Measurements from ENCODE around the gene MCCD1.

MCCD1 gene

DNA sequence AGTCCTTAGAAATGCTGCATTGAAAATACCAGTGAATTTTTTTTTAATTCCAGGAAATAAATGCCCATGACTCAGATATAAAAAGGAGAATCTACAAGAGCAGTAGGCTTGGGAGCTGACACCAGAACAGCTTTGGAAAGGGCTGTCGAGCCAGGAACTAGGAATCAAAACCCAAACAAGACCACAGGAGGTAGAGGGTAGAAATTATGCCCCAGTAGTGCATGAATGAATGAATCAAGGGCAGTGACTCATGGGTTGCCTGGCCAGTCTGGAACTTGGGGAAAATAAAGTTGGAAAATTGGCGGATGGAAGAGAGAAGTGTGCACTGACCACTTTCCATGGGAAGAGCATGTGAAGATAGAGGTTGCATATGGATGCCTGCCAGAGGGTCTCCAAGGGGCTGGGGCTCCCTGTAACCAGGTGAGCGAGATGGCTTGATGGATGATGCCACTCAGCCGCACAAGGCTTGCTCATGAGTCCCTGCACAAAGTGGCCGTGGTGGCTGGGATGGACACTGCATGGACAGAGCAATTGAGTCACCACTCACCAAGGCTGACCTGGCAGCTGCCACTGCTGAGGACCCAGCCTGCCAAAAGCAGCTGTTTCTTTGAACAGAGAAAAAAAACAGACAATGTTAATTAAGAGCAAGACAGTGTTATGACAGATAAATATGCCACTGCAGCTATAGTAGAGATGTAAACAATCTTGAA, 15.2 kb upstream of the MCCD1 start:
- DNase-seq: no peak

DNA sequence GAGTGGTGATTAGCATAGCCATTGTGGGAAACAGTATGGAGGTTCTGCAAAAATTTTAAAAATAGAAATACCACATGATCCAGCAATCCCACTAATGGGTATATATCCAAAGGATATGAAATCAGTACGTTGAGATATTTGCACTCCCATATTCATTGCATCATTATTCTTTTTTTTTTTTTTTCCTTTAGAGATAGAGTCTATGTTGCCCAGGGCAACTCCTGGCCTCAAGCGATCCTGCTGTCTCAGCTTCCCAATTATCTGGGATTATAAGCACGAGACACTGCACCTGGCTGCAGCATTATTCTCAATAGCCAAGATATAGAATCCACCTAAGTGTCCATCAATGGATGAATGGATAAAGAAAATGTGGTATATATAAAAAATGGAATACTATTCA, 6.9 kb upstream of the MCCD1 start:
- no peak for DNase-seq

DNA sequence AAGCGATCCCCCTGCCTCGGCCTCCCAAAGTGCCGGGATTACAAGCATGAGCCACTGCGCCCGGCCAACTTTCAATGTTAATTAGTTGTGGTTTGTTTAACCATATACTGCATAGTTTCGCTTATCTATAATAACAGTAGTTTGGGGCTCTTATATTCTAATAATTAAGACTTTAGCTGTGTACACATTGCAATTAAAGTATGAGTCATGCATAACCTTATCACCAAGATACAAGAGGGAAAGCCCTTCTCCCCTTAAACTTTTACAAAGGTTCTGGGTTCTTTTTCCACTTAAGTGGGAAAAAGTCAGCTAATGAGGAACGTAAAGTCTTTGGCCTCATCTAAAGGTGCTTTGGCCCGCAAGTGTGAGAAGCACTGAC, 3.2 kb upstream of the MCCD1 start:
- no peak for DNase-seq

DNA sequence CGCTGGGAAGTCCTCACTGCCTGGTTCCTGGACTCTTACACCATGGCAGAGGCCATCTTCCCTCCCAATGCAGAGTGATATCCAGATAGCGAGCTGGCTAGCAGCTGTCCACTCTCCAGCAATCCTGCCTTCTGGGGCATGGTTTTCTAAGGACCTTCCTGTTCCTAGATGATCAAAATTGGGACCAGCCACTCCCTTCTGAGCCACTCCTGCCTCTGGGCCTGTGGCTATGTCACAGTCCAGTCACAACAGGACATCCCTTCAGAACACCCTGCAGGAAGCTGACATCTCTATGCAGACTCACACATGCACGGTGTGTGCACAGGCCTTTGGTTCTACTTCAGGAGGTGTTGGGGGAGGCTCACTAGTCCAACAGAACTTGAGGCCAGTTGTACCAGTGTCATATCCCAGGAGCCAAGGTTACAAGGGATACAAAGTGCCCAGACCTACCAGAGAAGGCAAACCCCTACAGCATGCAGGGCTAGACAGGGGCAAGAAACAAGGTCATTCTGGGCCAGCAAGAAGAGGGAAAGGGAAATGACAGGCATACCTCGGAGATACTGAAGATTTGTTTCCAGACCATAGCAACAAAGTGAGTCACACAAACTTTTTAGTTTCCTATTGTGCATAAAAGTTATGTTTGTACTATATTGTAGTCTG, 2.7 kb upstream of the MCCD1 start:
- no peak for DNase-seq

DNA sequence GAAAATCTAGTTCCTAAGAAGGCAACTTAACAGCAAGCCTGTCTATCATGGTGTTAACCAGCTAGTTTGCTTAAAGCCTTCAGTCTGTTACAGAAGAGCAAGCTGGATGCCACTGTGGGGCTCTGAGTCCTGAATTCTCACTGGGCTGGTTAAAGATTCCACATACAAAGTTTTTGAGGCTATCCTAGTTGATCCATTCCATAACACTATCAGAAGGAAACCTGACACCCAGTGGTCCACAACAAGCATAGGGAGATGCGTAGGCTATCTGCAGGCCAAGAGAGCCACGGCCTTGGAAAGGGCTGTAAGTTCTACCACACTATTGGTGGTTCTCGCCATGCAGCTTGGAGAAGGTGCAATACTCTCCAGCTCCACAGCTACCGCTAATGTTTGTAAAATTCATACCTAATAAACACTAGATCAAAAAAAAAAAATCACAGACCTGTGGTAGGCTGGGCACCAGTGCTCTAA, 420 bp upstream of the MCCD1 start:
- DNase-seq: no peak

DNA sequence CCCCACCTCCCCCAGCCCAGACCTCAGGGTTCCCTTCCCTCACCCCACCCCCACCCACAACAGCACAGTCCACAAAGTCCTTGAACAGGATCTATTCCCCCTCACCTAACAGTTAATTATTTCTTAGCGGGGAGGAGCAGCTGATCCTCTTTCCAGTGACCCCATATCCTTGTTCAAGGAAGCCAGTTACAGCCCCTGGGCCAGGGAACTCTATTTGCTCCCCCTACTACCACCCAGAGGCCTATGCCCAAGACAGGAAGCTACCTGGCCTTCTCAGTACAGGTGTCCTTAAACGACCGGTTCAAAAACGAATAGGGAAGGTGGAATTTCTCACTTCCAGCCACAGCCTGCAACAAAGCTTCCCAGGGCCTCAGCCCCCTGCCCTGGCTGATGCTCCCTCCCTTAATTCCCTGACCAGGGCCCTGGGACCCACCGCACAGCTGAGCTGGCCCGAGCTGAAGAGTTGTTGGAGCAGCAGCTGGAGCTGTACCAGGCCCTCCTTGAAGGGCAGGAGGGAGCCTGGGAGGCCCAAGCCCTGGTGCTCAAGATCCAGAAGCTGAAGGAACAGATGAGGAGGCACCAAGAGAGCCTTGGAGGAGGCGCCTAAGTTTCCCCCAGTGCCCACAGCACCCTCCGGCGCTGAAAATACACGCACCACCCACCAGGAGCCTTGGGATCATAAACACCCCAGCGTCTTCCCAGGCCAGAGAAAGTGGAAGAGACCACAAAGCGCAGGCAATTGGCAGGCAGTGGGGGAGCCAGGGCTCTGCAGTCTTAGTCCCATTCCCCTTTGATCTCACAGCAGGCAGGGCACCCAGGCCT, 778 bp downstream of the MCCD1 start:
- no peak for DNase-seq

DNA sequence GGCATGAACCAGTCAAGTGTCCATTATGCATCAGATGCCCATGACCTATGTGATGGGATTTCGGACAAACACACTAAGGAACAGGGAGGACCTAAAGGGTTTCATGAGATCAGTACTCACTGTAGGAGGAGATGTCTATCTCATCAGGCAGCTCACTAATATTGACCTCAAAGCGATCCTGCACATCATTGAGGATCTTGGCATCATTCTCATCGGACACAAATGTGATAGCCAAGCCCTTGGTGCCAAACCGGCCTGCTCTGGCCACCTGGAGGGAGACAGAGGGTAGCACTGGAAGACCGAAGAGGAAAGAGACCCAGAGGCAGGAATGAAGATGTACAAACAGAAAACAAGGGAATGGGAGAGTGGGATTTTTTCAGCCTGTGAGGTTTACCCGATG, 1.9 kb downstream of the MCCD1 start:
- no peak for DNase-seq

DNA sequence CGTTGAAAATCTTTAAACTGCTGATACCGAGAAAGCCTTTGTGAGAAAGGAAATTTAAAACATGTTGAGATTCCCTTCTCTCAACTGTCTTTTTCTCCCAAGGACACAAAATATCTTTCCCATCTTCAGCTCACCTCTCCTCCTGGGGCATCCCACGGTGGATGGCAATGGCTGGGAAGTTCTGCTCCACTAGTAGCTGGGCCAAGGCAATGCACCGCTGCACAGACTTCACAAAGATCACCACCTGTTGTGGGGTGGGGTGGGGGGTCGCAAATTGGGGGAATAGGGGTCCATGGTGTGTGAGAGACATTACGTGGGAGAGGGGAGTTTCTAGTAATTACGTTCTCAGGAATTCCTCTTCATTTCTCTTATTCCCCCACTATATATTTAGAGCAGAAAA, 2.4 kb downstream of the MCCD1 start:
- DNase-seq: no peak

DNA sequence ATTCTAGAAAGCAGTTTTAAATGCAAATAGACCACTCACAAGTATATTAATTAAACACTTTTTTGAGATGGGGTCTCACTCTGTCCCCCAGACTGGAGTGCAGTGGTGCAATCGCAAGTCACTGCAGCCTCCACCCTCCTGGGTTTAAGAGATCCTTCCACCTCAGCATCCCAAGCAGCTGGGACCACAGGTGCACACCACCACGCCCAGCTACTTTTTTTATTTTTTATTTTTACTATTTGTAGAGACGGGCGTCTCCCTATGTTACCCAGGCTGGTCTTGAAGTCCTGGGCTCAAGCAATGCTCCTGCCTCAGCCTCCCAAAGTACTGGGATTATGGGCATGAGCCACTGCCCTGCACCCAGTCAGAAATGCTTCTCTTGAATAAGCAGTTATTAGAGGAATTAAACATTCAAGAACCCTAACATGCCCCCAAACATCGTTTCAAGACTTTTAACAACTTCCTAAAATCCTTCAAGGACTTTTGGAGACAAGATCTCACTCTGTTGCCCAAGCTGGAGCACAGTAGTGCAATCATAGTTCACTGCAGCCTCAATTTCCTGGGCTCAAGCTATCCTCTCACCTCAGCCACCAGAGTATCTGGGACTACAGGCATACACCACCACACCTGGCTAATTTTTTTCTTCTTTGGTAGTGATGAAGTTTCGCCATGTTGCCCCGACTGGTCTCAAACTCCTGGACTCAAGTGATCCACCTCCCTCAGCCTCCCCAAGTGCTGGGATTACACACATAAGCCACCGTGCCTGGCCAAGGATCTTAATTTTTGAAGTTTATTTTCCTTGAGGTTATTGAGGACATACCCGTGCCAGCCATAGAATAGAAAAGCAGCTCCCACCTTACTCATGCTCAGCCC, 3.2 kb downstream of the MCCD1 start:
- no peak for DNase-seq

DNA sequence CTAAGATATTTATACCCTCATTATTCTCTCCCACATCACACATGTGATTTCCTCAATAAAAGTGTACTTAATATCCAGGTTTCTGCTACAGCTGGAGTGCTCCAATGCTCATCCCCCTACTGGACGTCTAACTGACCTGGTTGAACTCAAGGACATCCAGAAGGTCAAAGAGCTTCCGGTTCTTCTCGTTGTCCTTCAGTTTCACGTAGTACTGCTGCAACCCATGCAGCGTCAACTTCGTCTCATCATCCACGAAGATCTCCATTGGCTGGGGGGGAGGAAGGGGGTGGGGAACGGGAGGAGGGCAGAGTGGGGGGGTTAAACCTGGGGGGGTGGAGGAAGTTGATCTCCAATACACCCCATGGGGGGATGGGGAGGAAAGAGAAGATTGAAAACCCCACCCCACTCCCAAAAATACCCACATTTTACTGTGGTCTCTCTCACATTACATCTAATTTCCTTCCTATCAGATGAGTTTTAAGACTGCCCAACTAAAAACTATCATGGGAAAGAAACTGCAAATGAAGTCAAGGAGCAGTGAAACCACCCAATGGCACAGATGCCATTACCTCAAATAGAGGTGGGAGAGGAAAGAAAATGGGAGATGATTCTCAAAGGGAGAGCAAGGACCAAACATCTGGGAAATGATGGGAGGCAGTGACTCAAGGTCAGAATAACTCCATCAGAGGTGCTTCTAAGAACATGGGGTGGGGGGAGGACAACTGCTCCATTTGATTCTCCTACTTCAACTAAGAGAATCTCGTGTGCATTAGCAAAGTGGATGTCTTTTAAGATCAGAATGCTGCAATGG, 4.1 kb downstream of the MCCD1 start:
- no peak for DNase-seq

DNA sequence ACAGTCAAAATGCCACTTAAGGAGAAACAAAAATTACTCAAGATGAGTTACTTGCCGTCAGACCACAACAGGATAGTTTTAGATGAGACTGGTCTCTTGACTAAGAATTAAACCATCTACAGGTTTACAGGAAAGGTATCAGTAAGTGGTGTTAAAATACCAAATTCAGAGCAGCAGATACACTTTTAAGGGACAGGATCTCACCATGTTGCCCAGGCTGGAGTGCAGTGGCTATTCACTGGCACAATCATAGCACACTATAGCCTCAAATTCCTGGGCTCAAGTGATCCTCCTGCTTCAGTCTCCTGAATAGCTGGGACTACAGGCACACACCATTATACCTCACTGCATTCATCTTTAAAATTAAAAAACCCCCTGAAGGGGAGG, 4.7 kb downstream of the MCCD1 start:
- DNase-seq: no peak

DNA sequence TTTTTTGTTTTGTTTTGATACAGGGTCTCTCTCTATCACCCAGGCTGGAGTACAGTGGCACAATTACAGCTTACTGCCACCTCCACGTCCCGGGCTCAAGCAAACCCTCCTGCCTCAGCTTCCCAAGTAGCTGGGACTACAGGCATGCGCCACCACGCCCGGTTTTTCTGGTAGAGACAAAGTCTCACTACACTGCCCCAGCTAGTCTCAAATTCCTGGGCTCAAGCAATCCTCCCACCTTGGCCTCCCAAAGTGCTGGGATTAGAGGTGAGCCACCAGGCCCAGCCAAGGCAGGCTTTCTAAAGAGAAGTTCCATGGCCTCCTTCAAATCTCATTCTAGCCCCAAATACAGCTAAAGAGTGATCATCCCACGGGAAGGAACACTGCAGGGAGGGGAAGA, 5.2 kb downstream of the MCCD1 start:
- no peak for DNase-seq

DNA sequence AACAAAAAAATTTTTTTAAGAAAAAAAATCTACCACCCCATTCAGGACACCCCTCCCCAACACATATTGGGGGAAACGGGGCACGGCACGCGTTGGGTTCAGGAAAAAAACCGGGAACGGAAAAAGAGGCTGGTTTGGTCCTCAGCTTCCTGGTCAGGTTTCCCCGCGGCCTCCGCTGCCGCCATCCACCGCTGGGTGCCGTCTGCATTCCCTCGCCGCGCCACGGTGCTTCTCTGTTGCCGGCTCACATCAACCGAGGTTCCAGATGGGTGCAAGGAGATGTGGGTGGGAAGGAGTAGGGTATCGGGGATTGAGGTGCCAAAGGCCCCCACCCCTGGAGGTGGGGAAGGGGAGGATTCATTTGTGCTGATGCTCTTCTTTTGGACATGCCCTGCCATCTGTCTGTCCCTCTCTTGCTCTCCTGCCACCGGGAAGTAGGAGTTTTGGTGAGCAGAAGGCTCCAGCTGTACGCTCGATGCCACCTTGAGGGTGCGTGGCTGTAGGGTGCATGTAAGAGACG, 5.8 kb downstream of the MCCD1 start:
- DNase-seq: no peak

DNA sequence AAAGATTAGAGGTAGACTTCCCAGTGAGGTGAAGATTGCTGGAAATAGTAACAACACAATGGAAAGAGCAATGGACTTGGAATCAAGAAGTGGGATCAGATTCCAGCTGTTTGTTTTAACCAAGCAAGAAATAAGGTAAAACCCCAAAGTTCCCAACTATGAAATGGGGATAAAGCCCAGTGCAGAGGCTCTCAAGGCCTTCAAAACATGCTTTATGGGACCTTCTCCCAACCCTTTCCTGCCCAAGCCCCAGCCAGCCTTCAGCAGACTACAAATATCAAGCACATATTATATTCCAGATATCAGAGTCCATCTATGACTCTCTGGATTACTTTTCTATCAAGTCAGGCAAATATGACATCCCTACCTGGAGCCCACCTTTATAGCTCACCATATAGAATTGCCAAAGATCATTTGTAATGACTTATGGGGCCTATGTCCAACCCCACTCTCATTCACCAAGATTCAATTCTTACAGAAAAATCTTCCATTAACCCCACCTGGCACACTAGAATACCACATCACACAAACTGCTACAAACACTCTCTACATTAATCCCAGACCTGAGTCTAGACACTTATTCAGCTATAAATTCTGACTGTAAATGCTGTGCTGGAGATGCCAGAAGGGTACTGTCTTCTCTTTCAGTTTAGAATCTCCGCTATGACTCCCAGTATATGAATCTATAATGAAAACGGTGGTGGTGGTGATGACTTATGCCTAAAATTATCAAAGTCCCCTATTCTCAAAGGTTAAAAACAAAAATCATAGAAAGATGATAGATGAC, 7.0 kb downstream of the MCCD1 start:
- no peak for DNase-seq

DNA sequence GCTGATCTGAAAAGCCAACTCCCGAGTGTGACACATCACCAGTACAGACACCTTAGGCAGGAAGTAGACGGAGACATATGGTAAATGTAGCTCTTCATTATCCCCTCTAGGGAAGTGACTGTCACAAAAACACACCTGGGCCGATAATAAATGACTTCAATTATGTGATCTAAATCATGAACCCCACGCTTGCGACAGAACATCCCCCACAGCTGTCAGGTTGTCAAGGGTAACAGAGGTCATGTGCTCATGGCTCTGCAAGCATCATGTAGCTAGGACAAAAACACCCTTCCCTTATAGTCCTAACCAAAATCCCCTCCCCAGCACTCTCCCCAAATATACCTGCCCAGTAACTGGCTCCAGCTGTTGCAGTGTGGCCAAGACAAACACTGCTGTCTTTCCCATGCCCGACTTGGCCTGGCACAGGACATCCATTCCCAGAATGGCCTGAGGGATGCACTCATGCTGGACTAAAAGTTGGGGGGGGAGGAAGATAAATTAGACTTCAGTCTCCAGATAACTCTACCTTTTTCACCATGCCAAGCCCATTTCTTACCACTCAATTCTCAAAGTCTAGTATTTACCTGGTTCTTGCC, 10.1 kb downstream of the MCCD1 start:
- no peak for DNase-seq

DNA sequence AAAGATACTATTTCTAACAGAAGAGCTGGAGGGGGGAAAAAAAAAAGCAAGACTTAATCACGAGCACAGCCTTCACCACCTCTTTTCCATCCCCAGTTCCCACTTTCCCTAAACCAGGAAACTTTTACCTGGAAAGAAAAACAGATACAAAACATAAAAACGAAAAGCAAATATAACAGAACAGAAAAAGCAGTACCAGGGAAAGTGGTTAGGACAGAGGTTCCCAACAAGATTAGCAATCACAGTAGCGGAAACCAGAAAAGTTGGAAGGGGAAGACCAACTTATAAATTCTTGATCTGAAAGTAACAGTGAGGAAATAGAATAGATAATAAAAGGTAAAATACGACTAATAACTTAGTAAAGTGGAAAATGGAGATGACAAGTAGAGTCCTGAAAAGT, 11.9 kb downstream of the MCCD1 start:
- DNase-seq: no peak

DNA sequence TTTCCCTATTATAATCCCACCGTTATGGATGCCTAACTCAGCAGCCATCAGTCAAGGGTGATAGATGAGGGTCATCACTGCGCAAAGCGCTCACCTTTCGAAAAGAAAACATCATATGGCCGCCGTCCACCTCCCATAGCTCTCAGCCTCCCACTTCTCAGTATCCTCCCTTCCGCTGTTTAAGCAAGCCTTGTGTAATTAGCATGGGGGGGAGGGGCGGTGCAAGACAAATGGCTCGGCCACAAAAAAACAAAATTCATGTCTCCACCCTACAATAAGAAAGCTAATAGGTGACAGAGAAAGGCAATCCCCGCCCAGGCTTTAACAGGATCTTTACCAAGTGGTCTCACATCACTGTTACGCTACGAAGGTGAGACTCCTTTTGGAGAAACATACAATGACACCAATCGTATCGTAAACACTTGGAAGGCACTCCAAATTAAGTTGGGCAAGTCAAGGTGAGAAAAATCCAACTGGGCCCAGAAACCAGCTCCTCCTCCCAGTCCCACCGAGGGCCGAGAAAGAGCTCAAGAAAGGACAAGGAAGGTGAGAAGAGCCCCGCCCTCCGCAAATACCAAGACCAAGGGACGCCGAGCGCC, 12.4 kb downstream of the MCCD1 start:
- peak; percentile 49 to 58 for DNase-seq

DNA sequence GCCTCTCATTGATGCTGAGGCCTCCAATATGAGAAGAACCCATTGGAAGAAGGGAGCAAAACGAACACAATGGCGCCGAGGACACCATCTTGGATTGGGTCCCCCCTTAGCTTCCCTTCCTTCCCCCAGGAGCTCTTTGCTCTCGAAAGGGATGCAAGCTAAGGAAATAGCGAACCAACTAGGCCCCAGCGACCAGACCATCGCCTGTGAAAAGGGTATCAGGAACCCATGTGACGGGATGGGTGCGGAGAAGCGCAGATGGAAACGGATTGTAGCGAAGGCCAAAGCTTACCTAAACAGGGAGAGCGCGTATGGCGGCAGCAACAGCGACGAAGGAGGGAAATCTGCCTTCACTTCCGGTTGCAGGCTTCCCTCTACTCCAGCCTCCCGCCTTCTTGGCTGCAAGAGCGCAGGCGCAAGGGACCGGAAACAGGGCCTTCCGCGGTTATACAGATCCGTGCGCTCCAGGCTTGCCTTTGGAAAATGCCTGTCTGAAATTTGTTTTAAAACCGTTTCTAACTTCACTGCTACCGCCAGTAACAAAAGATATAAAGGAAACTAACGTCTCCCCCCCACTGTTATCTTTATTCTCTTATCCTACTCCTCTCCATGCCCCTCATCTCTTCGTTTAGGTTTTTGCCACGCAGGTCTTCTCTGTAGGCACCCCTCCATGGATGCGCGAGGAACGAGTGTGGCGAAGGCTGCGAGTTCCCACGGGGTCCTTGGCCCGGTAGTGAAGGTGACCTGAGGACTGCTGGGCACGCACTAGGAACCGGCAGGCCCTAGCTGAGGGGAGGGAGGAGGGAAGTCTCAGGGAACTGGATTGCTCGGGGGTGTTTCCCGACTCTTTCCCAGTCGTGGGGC, 13.1 kb downstream of the MCCD1 start, which contains the start of gene DDX39B:
TSS of gene DDX39B (minus strand) at position 346 of the 864 bp plus-strand sequence. CDS start 1,471 bp downstream, outside the sequence.
- peak; percentile 96 to 98 for DNase-seq

DNA sequence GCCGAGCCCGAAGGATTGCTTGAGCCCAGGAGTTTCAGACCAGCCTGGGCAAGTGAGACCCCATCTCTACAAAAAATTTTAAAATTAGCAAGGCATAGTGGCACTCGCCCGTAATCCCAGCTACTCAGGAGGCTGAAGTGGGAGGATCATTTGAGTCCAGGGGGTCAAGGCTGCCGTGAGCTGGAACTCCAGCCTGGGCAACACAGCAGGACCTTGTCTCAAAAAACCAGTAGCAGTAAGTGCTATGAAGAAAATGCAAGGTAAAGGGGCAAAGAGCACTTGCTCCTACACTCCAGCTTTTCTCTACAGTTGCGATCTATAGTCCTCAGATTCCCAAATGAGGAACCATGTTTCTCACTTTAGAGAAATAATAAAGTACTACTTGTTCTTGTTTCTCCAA, 14.9 kb downstream of the MCCD1 start:
- no peak for DNase-seq
